DND-41 (cell line): ENCODE measurements around the gene CDH3.

ENCODE experiments used
- ATAC-seq: fragments of 200-7000 bp; cut with Tn5 transposase; 3 replicates; pipeline ENCODE4 v1.9.1; 2021; ENCODE audit warnings: low read depth; ENCODE audit not compliant: insufficient read depth
- DNase-seq: peaks from one replicate; pipeline ENCODE4 v3.0.0-alpha.2; 2020
- H2AFZ ChIP-seq: 2 replicates; pipeline ENCODE4 v1.6.0; 2012; ENCODE audit warnings: low read depth, low read length
- H3K27ac ChIP-seq: 2 replicates; pipeline ENCODE4 v1.5.1; 2012; ENCODE audit warnings: low read length, inconsistent platforms
- H3K27me3 ChIP-seq: fragments of 200-600 bp; sonication (generic); 2 replicates; pipeline ENCODE4 v1.6.0; 2012; ENCODE audit warnings: low read length, mild to moderate bottlenecking, inconsistent platforms; ENCODE audit not compliant: insufficient read depth, poor library complexity
- H3K36me3 ChIP-seq: 2 replicates; pipeline ENCODE4 v1.5.1; 2012; ENCODE audit warnings: low read length, inconsistent platforms; ENCODE audit not compliant: insufficient read depth
- H3K4me1 ChIP-seq: 2 replicates; pipeline ENCODE4 v1.5.1; 2012; ENCODE audit warnings: mild to moderate bottlenecking, low read length; ENCODE audit not compliant: insufficient read depth
- H3K4me2 ChIP-seq: 2 replicates; pipeline ENCODE4 v1.6.0; 2012; ENCODE audit warnings: mild to moderate bottlenecking, moderate library complexity, low read length, inconsistent platforms; ENCODE audit not compliant: insufficient read depth
- H3K4me3 ChIP-seq, 2 experiments: fragments of 200-600 bp in 1 of 2; shearing (Covaris generic) in 1 of 2; 2 replicates each; pipeline ENCODE4 v1.5.1; 2012 to 2016; ENCODE audit warnings: inconsistent platforms in 2 of 2, low read length in 2 of 2, mild to moderate bottlenecking in 2 of 2, low read depth in 1 of 2, moderate library complexity in 1 of 2
- H3K79me2 ChIP-seq: 2 replicates; pipeline ENCODE4 v1.6.0; 2012; ENCODE audit warnings: low read length, inconsistent platforms; ENCODE audit not compliant: insufficient read depth
- H3K9ac ChIP-seq: 2 replicates; pipeline ENCODE4 v1.6.0; 2012; ENCODE audit warnings: low read depth, mild to moderate bottlenecking, inconsistent platforms, low read length, moderate library complexity
- H3K9me3 ChIP-seq: 2 replicates; pipeline ENCODE4 v1.5.1; 2012; ENCODE audit warnings: low read length, moderate library complexity, mild to moderate bottlenecking, inconsistent platforms; ENCODE audit not compliant: insufficient read depth, severe bottlenecking
- H4K20me1 ChIP-seq: 2 replicates; pipeline ENCODE4 v1.6.0; 2012; ENCODE audit warnings: low read length; ENCODE audit not compliant: insufficient read depth
- EZH2 ChIP-seq: IDR thresholded peaks from 3 replicates; pipeline ENCODE4 v1.6.1; 2012; ENCODE audit warnings: borderline replicate concordance, low read depth, mild to moderate bottlenecking, moderate library complexity, low read length, inconsistent platforms; ENCODE audit not compliant: severe bottlenecking
- TF ChIP-seq, protein P1 (sequence below): IDR thresholded peaks from 2 replicates; pipeline ENCODE4 v1.5.1; 2012; ENCODE audit warnings: borderline replicate concordance, low read length, moderate library complexity, mild to moderate bottlenecking; ENCODE audit not compliant: poor library complexity, severe bottlenecking; ENCODE audit errors: extremely low read depth

Gene CDH3

DNA sequence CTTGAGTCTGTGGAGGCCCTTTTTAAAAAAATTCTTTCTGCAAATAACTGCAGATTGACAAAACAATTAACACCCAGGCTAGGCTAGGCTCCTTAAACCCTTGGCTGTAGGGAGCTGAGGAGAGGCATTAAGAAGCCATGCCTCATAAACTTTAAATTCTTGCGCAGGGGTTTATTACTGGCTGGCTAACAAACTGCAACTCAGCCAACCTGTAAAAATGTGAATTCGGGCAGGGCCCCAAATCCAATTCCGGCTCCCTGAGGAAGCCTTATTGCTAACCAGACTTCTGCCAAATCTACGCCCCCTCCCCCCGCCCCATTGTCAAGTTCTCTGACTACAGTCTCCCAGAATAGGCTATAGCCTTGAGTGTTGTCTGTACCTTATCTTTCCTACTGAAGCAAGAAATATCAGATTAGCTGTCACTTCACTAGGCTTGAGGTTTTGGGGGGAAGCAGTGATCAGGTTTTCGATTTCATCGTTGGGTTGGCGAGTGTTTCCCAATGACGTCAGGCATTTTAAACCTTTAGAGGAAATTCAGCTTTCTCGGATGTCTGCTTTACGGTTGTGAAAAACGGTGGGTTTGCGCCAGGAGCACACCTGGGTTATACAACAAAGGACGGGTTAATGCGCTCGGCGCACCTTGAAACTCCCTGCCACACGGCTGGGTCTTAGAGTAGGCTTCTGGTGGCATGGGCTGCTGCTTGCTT lies 2.0 kb downstream of the CDH3 start:
- Histone ChIP-seq H2AFZ (no peak overlapping the region), H3K79me2 (no peaks in the 10 kb centered on the region), H3K36me3 (no peaks in the 10 kb centered on the region), H3K4me2 (no peak overlapping the region), H3K27ac (no peak overlapping the region), H3K9me3 (no peaks in the 10 kb centered on the region), H3K27me3 (peaks cover 11% of the 10 kb centered on the region), H4K20me1 (no peaks in the 10 kb centered on the region), H3K9ac (no peak overlapping the region), H3K4me1 (no peaks in the 10 kb centered on the region), H3K4me3 (no peak overlapping the region)
- DNase-seq: no peak
- TF ChIP-seq, protein P1, sequence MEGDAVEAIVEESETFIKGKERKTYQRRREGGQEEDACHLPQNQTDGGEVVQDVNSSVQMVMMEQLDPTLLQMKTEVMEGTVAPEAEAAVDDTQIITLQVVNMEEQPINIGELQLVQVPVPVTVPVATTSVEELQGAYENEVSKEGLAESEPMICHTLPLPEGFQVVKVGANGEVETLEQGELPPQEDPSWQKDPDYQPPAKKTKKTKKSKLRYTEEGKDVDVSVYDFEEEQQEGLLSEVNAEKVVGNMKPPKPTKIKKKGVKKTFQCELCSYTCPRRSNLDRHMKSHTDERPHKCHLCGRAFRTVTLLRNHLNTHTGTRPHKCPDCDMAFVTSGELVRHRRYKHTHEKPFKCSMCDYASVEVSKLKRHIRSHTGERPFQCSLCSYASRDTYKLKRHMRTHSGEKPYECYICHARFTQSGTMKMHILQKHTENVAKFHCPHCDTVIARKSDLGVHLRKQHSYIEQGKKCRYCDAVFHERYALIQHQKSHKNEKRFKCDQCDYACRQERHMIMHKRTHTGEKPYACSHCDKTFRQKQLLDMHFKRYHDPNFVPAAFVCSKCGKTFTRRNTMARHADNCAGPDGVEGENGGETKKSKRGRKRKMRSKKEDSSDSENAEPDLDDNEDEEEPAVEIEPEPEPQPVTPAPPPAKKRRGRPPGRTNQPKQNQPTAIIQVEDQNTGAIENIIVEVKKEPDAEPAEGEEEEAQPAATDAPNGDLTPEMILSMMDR: no peak
- no peak for TF ChIP-seq EZH2
- ATAC-seq: no peak

DNA sequence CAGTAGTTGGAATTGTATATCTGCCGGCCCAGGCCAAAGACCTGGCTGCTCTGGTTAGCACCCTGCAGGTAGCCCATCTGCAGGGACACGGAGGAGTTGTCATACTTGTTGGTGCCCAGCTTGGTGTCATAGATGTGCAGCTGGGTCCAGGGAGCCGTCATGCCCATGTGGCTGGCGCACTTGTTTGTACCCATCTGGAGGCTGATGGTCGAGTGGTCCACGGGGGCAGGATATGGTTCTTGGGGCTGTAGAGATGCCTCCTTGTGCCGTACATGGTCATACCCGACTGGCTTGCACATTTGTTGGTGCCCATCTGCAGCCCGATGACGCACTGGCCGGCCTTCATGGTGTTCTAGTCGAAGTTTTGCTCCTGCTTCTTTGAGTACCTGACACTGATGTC lies 6.0 kb downstream of the CDH3 start:
- H3K79me2 ChIP-seq: no peaks in the 10 kb centered on the region
- H3K4me2 ChIP-seq: no peak overlapping the region
- no peak overlapping the region for H3K4me3 ChIP-seq
- H3K9ac ChIP-seq: no peak overlapping the region
- TF ChIP-seq EZH2: no peak
- TF ChIP-seq, protein P1: no peak
- no peaks in the 10 kb centered on the region for H4K20me1 ChIP-seq
- H3K27ac ChIP-seq: no peak overlapping the region
- no peak overlapping the region for H2AFZ ChIP-seq
- ATAC-seq: no peak
- peaks cover 11% of the 10 kb centered on the region for H3K27me3 ChIP-seq
- H3K4me1 ChIP-seq: no peaks in the 10 kb centered on the region
- H3K36me3 ChIP-seq: no peaks in the 10 kb centered on the region
- DNase-seq: no peak
- H3K9me3 ChIP-seq: no peaks in the 10 kb centered on the region

DNA sequence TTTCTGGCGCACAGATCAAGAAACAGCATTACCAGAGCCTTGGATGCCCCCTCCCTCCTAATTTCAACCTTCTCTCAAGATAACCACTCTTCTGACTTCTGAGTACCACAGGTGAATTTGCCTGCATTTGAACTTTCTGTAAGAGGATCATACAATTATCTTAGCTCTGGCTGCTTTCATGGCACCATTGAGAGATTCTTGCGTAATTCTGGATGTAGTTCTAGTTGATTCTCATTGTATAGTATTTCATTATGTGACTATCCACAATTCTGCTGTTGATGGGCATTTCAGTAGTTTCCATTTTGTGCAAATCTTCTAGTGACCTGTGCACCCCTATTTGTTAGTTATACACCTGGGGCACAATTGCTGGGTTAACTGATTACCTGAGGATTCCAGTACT lies 7.5 kb downstream of the CDH3 start:
- no peak overlapping the region for H3K4me3 ChIP-seq
- no peak overlapping the region for H2AFZ ChIP-seq
- no peak overlapping the region for H3K27ac ChIP-seq
- no peaks in the 10 kb centered on the region for H3K4me1 ChIP-seq
- no peaks in the 10 kb centered on the region for H3K79me2 ChIP-seq
- no peaks in the 10 kb centered on the region for H3K36me3 ChIP-seq
- no peaks in the 10 kb centered on the region for H3K9me3 ChIP-seq
- H3K27me3 ChIP-seq: peaks cover 8% of the 10 kb centered on the region
- no peak for TF ChIP-seq EZH2
- TF ChIP-seq, protein P1: no peak
- no peaks in the 10 kb centered on the region for H4K20me1 ChIP-seq
- no peak overlapping the region for H3K9ac ChIP-seq
- no peak for DNase-seq
- H3K4me2 ChIP-seq: no peak overlapping the region
- no peak for ATAC-seq
